ENCODE measurements around the gene CHAF1B.
"Not testable (repeated sequence)": the region's sequence is repeated elsewhere in the genome, so short reads cannot be mapped to it uniquely, and the experiment has no call there.

Gene CHAF1B

GRCh38 chr21:36385233-36386030 is at the start of gene CHAF1B:
Gene CHAF1B, plus strand, starts transcription at chr21:36385392. Its CDS starts 745 bp downstream, at chr21:36386137.
- DNase-seq = peak; percentile 81

GRCh38 chr21:36337099-36337509 is 48.1 kb upstream of the CHAF1B start:
- DNase-seq = no peak

GRCh38 chr21:36338975-36339374 is 46.2 kb upstream of the CHAF1B start:
- DNase-seq = no peak

GRCh38 chr21:36342581-36342980 is 42.6 kb upstream of the CHAF1B start:
- DNase-seq = not testable (repeated sequence)

GRCh38 chr21:36344931-36345330 is 40.3 kb upstream of the CHAF1B start:
- no peak for DNase-seq

GRCh38 chr21:36347278-36347961 is 37.8 kb upstream of the CHAF1B start:
- DNase-seq = no peak

- no peak for DNase-seq
Observed at GRCh38 chr21:36347962-36348328, 37.2 kb upstream of the CHAF1B start.

GRCh38 chr21:36349315-36349714 is 35.9 kb upstream of the CHAF1B start:
- DNase-seq = no peak

- no peak for DNase-seq
Observed at GRCh38 chr21:36350282-36350910, 34.8 kb upstream of the CHAF1B start.

GRCh38 chr21:36354918-36355680 is 30.1 kb upstream of the CHAF1B start:
- no peak for DNase-seq

- no peak for DNase-seq
Observed at GRCh38 chr21:36355868-36356267, 29.3 kb upstream of the CHAF1B start.

- no peak for DNase-seq
Observed at GRCh38 chr21:36359185-36359584, 26.0 kb upstream of the CHAF1B start.

- no peak for DNase-seq
Observed at GRCh38 chr21:36369064-36369685, 16.0 kb upstream of the CHAF1B start.

GRCh38 chr21:36375994-36376393 is 9.2 kb upstream of the CHAF1B start:
- no peak for DNase-seq

GRCh38 chr21:36377391-36377842 is 7.8 kb upstream of the CHAF1B start:
- DNase-seq = no peak

- no peak for DNase-seq
Observed at GRCh38 chr21:36379251-36379650, 5.9 kb upstream of the CHAF1B start.

- no peak for DNase-seq
Observed at GRCh38 chr21:36381841-36382589, 3.2 kb upstream of the CHAF1B start.

- DNase-seq = not testable (repeated sequence)
Observed at GRCh38 chr21:36382722-36383121, 2.5 kb upstream of the CHAF1B start.

- no peak for DNase-seq
Observed at GRCh38 chr21:36384885-36385232, 333 bp upstream of the CHAF1B start.

- no peak for DNase-seq
Observed at GRCh38 chr21:36386031-36386642, 945 bp downstream of the CHAF1B start.

GRCh38 chr21:36388096-36388495 is 2.9 kb downstream of the CHAF1B start:
- DNase-seq = no peak

All from activated naive CD4-positive, alpha-beta T cell treated with Interleukin-2 at 50 U/mL for 16 hours (primary cell).